AG04450 (cell line): Measurements from ENCODE around the gene KNOP1. TPM values are rescaled to one million over a fixed set of nuclear protein-coding genes. Genes with fewer than 3 reads are reported as not detected.

Source experiments
- CTCF ChIA-PET: fragments of 300-600, 350-600 bp; formaldehyde crosslinking; extraction: SDS; loops from one replicate; lab custom pipeline; 2022; ENCODE audit warnings: antibody characterized with exemption, inconsistent platforms; lab: Charles Lee
- POLR2A ChIA-PET: fragments of 350-600 bp; formaldehyde crosslinking; extraction: SDS; loops from one replicate; lab custom pipeline; 2021; ENCODE audit warnings: antibody characterized with exemption, inconsistent platforms; lab: Yijun Ruan, JAX
- DNase-seq: peaks from one replicate; pipeline ENCODE4 v3.0.0-alpha.2; 2011; ENCODE audit warnings: low read depth, low spot score
- H3K27ac ChIP-seq: one replicate; pipeline ENCODE4 v1.5.1; 2012; ENCODE audit warnings: low read depth, low read length, control low read depth
- H3K27me3 ChIP-seq: one replicate; pipeline ENCODE4 v1.6.0; 2012; ENCODE audit warnings: low read length; ENCODE audit not compliant: control insufficient read depth, insufficient read depth
- H3K4me3 ChIP-seq: 2 replicates; pipeline ENCODE4 v1.5.1; 2011; ENCODE audit warnings: mild to moderate bottlenecking, low read depth, low read length, control low read depth
- H3K9me3 ChIP-seq: 2 replicates; pipeline ENCODE4 v1.5.1; 2012; ENCODE audit warnings: low read length; ENCODE audit not compliant: control insufficient read depth, insufficient read depth
- CTCF ChIP-seq: IDR thresholded peaks from 2 replicates; pipeline ENCODE4 v1.5.1; 2011; ENCODE audit warnings: low read depth, low read length, control low read depth, inconsistent platforms
- polyA plus RNA-seq: library from polyadenylated mRNA; depleted of rRNA; stranded (reverse); fragments of >200 nt; gene quantifications from 2 replicates; pipeline ENCODE4 v1.2.3, GENCODE V29; 2011

Gene KNOP1
- polyA plus RNA-seq, 1 experiment = 14.9 TPM

- Histone ChIP-seq H3K27ac (no peak overlapping the region), H3K4me3 (no peak overlapping the region), H3K9me3 (peaks cover 8% of the 10 kb centered on the region; the same call in 1 of the 2 replicates), H3K27me3 (no peaks in the 10 kb centered on the region)
- TF ChIP-seq CTCF = no peak
- no peak for DNase-seq
- POLR2A ChIA-PET = no interaction called here
- CTCF ChIA-PET = interaction anchor here (1.6 kb wide), 1 partner anchor 177 kb away, joined by 4 read pairs; the partner anchor contains the start of gene GPRC5B
Observed at GRCh38 chr16:19707569-19708295, 10.3 kb downstream of the KNOP1 start.

- POLR2A ChIA-PET = no interaction called here
Observed at GRCh38 chr16:19706846-19707245, 11.2 kb downstream of the KNOP1 start.

GRCh38 chr16:19705843-19706242 lies 12.2 kb downstream of the KNOP1 start:
- CTCF ChIA-PET = interaction anchor here (1.4 to 1.9 kb wide), 3 partner anchors 10 to 181 kb away, joined by 4 to 5 read pairs (median 4); no protein-coding TSS in a partner anchor
- POLR2A ChIA-PET = no interaction called here
- H3K27me3 ChIP-seq = no peaks in the 10 kb centered on the region
- H3K27ac ChIP-seq = no peak overlapping the region
- no peak for TF ChIP-seq CTCF
- no peak overlapping the region for H3K4me3 ChIP-seq
- peaks cover 8% of the 10 kb centered on the region; the same call in 1 of the 2 replicates for H3K9me3 ChIP-seq
- no peak for DNase-seq

More at GRCh38 chr16:19706846-19707245, 11.2 kb downstream of the KNOP1 start:
- Histone ChIP-seq H3K4me3 (no peak overlapping the region), H3K27ac (no peak overlapping the region), H3K27me3 (no peaks in the 10 kb centered on the region), H3K9me3 (peaks cover 8% of the 10 kb centered on the region; the same call in 1 of the 2 replicates)
- no peak for TF ChIP-seq CTCF
- CTCF ChIA-PET = interaction anchor here (1.6 kb wide), 1 partner anchor 178 kb away, joined by 4 read pairs; the partner anchor contains the start of gene GPRC5B
- DNase-seq = no peak

DNA sequence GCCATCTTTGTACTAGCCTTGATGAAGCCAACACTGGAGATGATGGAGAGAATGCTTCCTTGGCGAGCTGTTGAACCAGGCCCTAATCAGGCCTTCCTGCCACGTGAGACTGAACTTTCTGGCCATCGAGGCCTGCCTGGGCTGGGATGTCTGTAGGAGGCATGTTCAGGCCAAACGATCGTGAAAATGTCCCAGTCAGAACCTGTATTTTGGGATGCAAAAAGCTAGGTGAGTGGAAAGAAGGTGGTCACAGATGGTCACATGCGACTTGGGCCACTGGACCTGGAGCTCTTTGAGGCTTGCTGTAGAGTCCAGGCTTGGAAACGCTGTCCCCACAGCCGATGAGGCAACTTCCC lies 12.9 kb downstream of the KNOP1 start:
- Histone ChIP-seq H3K27ac (peak overlapping the region; percentile 89), H3K4me3 (no peak overlapping the region), H3K9me3 (peaks cover 8% of the 10 kb centered on the region; the same call in 1 of the 2 replicates), H3K27me3 (no peaks in the 10 kb centered on the region)
- POLR2A ChIA-PET = no interaction called here
- CTCF ChIA-PET = interaction anchor here (1.4 to 1.9 kb wide), 3 partner anchors 9 to 182 kb away, joined by 4 to 5 read pairs (median 4); no protein-coding TSS in a partner anchor
- no peak for TF ChIP-seq CTCF
- DNase-seq = no peak
